LoVo (cell line): ENCODE results near the gene FARP2.

Experiments
- DNase-seq: peaks from one replicate; pipeline ENCODE4 v3.0.0-alpha.2; 2016; ENCODE audit warnings: low spot score

The FARP2 gene

GRCh38 chr2:241329669-241330615 is 26.1 kb upstream of the FARP2 start:
- DNase-seq: no peak

DNA sequence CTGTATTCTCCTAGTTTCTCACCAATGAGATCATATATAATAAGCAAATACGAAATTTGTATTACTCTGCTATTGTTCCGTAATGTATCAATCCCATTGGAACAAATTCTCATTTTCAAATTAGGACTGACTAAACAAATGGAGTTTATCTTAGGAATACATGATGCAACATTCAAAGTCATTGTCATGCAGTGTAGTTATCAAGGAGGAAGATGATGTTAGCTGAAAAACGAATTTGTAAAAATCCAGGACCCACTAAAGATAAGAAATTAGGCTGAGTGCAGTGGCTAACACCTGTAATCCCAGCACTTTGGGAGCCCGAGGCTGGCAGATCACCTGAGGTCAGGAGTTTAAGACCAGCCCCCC is 25.5 kb upstream of the FARP2 start:
- no peak for DNase-seq

DNA sequence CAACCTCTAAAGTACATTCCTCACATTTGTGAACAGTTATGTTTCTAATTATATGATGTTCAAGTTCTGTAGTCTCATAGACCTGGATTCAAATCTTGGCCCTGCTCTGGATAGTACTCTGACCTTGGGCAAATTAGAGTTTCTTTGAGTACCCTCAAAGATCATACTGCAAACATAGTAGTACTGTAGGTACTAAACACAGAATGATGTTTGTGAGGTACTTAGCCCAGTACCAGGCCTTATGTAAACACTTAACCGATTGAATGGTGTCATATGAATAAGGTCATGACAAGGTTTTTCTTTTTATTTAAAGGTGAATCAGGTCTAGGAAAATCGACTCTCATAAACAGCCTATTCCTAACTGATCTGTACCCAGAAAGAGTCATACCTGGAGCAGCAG is 21.3 kb upstream of the FARP2 start:
- no peak for DNase-seq

DNA sequence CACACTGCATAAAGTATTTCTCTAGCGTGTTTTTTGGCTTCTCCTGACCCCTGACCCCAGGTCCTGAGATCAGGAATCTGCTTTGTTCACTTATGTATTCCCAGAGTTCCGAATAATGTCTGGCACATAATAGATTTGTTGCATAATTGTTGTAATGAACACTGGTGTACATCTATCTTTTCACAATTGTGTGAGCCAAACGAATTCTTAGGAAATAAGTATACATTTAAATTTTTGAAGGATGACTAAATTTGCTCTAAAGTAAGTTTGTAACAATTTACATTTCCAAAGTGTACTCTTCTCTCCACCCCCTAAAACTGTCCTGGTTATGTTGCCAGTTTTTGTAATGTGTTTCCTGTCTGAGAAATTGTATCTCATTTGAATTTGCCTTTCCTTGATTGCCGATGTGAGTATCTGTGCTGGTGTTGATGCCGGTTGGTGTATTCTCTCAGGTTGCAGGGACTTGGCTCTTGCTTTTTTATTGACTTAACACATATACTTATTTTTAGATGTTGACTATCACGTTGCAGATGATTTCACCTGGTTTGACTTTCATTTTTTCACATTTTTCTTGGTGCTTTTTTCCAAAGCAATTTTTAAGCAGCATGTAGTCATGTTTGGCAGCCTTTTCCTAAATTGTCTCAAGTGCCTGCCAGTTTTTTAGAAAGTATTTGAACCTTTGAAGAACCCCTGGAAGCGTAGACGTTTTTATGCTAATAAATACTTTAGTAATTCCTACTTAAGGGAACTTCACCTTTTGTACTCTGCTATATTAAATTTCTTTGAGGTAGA is 16.1 kb upstream of the FARP2 start:
- DNase-seq: no peak

DNA sequence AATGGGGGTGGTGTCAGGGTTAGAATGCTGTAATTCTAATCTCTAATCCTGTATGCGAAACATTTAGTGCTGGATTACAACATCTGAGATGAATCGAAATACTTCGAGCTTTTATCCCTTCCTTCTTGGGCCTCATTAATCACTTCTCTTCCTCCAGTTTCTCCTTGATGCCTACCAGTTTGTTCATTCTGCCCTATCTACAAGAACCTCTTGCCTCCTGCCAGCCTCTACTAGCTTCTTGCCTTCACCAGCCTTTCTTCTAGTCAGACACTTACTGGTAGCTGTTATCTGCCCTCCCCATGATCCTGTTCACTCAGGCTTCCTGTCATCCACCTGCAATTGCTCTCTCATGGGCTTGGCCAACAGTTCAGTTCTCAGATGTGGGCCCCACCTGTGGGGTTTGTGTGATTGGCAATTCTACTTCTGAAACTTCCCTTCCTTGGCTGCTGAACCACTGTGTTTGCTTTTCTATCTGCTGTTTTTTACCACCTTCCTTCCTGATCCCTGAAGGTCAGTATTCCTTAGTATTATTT is 15.4 kb upstream of the FARP2 start:
- no peak for DNase-seq

- no peak for DNase-seq
These were observed 11.0 kb upstream of the FARP2 start for GRCh38 chr2:241344925-241345651.

DNA sequence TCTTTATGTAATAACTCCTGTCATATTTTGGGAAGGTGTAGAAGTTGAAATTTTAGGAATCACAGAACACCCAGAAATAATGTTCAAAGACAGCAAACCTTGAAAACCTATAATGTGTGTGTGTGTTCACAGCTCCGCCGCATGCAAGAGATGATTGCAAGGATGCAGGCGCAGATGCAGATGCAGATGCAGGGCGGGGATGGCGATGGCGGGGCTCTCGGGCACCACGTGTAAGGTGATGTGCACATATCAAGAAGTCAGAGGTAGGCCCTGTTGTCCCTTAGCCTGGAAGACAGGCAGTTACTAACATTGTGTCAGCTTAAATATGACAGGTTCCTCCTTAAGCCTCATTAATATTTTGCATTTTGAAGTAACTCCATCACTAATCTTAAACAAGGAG is 6.1 kb upstream of the FARP2 start:
- DNase-seq: no peak

GRCh38 chr2:241350530-241350877 is 5.6 kb upstream of the FARP2 start:
- DNase-seq: no peak

DNA sequence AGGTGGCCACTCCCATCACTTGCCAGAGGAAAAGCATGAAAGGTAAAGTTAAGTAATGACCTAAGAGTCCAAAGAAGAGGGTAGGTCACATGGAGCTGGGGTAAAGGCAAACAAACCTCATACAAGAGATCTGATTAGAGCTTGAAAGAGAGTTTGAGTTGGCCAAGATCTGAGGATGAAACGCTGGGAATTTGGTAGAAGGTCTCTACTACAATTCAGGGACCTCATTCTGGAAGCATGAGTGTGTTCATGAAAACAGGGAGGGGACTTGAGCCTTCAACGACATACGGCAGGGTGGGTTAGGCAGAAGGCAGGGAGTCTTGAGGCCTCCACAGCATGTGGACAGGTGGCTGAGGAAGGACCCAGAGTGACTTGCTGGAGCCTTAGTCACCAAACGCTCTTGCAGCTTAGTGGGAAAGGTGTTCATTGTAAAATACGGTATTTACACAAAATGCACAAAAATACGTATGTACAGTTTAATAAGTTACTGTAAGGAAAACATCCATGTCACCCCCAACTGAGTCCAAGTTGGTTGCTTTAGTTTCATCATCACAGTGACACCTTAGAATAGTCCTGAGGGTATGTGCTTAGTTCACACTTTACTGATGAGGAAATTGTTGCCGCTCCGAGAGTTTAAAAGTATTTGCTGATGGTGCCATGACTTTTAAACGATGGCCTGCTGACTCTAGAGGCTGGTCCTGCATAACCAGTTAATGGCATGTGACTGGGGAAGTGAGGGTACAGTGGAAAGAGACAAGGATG is 5.0 kb upstream of the FARP2 start:
- no peak for DNase-seq

DNA sequence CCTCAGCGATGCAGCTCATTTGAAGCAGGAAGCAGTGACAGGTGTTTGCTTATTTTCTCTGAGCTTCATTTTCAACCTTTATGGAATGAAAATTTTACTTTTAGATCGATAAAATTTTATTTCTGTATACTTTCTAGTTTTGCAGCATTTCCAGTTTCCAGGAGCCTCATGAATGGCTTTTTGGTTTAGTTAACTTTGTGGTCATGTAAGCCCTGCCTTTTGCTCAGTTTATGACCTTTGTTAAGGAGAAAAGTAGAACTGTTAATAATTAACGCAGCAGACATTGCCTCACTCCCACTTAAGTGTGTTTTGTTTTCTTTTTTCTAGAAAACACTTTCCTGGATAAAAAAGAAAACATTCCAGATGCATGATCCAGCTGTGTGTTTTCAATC is 4.4 kb upstream of the FARP2 start:
- peak; percentile 47 for DNase-seq

GRCh38 chr2:241352227-241352626 is 3.9 kb upstream of the FARP2 start:
- no peak for DNase-seq

- DNase-seq: peak; percentile 76
These were observed 1.1 kb upstream of the FARP2 start for GRCh38 chr2:241354668-241355658.

GRCh38 chr2:241356871-241357260 is 781 bp downstream of the FARP2 start:
- DNase-seq: no peak

GRCh38 chr2:241357531-241357930 is 1.4 kb downstream of the FARP2 start:
- DNase-seq: no peak

DNA sequence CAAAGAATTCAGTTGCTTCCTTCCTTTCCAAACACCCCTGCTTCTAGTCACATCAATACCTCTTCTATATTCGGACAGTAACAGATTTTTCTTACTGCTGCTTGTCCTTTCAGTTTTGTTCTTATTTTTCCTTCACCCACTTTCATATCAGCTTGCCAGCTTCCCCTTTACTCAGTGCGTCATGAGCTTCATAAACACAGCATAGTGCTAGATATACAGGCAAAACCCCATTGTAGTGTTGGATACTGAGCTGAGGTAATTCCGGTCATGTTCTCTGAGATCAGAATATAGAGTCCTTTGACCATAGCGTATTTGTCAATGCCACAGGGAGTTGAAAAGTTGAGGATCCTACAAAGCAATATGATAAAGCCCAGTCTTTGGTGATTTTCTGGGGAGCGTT is 2.4 kb downstream of the FARP2 start:
- no peak for DNase-seq

- DNase-seq: no peak
These were observed 3.5 kb downstream of the FARP2 start for GRCh38 chr2:241359481-241360045.

- DNase-seq: no peak
These were observed 7.3 kb downstream of the FARP2 start for GRCh38 chr2:241363426-241363825.

- no peak for DNase-seq
These were observed 8.7 kb downstream of the FARP2 start for GRCh38 chr2:241364781-241365180.

- DNase-seq: no peak
These were observed 10.6 kb downstream of the FARP2 start for GRCh38 chr2:241366678-241367077.

DNA sequence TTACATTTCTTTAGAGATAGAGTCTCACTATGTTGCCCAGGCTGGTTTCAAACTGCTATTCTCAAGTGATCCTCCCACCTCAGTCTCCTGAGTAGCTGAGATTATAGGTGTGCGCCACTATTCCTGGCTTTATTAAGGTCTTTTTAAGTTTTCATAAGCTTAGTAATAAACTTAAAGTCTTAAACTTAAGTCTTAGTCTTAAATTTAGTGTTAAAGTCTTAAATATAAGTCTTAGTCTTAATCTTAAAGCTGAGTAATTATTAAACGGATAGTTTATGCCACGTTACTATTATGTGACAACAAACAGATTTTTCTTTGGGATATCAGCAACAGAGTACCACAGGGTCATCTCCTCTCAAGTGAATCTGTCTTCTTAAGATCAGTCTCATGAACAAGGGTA is 12.6 kb downstream of the FARP2 start:
- no peak for DNase-seq
